Body of pancreas (tissue), 4 donors: Measurements from ENCODE around the gene SCUBE1. TPM values are rescaled to one million over a fixed set of nuclear protein-coding genes. Genes with fewer than 3 reads are reported as not detected.

Experiments used
- ATAC-seq: fragments of 150-250 bp; one replicate; pipeline ENCODE4 v1.9.1; 2016
- DNase-seq, 4 donors: peaks; one replicate each; pipeline ENCODE4 v3.0.0-alpha.2; 2019
- H3K27ac ChIP-seq, 4 donors: fragments of 200-600 bp; sonication (generic); 1 replicate in 3 of 4; 2 replicates in 1 of 4; pipeline versions ENCODE4 v1.5.1 to v1.6.1; 2016 to 2019; ENCODE audit warnings: mild to moderate bottlenecking in 1 of 4, mixed read lengths in 1 of 4, moderate library complexity in 1 of 4
- H3K27me3 ChIP-seq, 2 donors: fragments of 200-600 bp; sonication (generic); one replicate each; pipeline ENCODE4 v1.6.0; 2016; ENCODE audit warnings: mild to moderate bottlenecking in 1 of 2
- H3K36me3 ChIP-seq, 2 donors: fragments of 200-600 bp; sonication (generic); replicated peaks in 1 of 2; 2 replicates each; pipeline ENCODE4 v1.5.1; 2016; ENCODE audit warnings: low read depth in 2 of 2; ENCODE audit not compliant: insufficient read depth in 1 of 2
- H3K4me1 ChIP-seq: fragments of 200-600 bp; sonication (generic); one replicate; pipeline ENCODE4 v1.6.0; 2016
- H3K4me3 ChIP-seq, 2 donors: fragments of 200-600 bp; sonication (generic); 1 replicate in 1 of 2; 2 replicates in 1 of 2; pipeline ENCODE4 v1.5.1; 2016 to 2019
- H3K9me3 ChIP-seq, 3 donors: fragments of 200-600 bp; sonication (generic); 1 replicate in 2 of 3; 2 replicates in 1 of 3; pipeline ENCODE4 v1.5.1; 2016
- CTCF ChIP-seq, 7 experiments: fragments of 450-650 bp in 4 of 7; fragments of 200-600 bp in 3 of 7; sonication (generic) in 3 of 7; IDR thresholded peaks; one replicate each; pipeline ENCODE4 v1.5.1; 2016 to 2019; ENCODE audit warnings: antibody characterized with exemption in 7 of 7
- POLR2A ChIP-seq, 3 donors: fragments of 450-650 bp; IDR thresholded peaks; one replicate each; pipeline ENCODE4 v1.6.1; 2016; ENCODE audit warnings: antibody characterized with exemption in 3 of 3, mild to moderate bottlenecking in 2 of 3
- WGBS, 2 donors: methylation state at CpG; one replicate each; pipeline ENCODE4 v1.1.5; 2017; 5-methylcytosine and 5-hydroxymethylcytosine counted together
- intact Hi-C: fragments of 100-400 bp; cut with DNase I; formaldehyde crosslinking; loops from one replicate; pipeline ENCODE4 v1.15.1; 2023
- total RNA-seq, 2 donors: library from RNA; depleted of rRNA; stranded (reverse); fragments of >200 nt; gene quantifications; one replicate each; pipeline ENCODE4 v1.1.0, GENCODE V29; 2016

The SCUBE1 gene
- total RNA-seq, 2 donors from 2014 or later: under 0.01 to 0.26 TPM

DNA sequence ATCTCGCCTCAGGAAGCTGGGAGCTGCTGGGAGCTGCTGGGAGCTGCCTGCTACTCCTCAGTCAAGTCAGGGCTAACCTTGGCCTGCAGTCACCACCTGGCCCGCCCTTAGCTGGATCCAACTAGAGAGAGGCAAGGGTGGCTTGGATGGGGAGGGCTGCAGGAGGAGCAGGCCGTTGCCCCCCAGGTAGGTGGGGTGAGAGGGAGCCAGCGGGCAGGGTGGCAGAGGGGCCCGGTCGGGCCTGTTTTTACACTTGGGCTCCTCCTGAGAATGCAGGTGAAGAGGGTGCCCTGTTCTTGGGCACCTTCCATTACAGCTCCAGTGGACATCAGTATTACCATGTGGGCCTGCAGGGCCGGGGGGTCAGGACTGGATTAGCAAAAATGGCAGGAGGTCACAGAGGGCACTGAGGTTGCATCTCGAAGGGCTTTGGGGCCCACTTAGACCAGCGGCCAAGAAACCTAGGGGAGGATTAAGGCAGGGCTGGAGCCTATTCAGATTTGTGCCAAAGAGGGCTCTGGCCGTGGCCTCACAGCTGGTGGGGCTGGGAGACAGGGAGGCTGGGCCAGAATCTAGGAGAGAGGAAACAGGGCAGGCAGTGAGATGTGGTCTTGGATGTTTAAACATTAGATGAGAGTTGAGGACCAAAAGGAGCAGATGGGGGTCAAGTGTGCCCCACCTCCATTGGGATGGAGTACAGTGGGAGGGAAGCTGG is 95.5 kb downstream of the SCUBE1 start:
- Histone ChIP-seq H3K27ac (no peak overlapping the region), H3K4me3 (no peak overlapping the region), H3K27me3 (no peaks in the 10 kb centered on the region), H3K4me1 (no peaks in the 10 kb centered on the region), H3K9me3 (no peaks in the 10 kb centered on the region), H3K36me3 (no peaks in the 10 kb centered on the region)
- intact Hi-C loops: no loop called here
- WGBS, 2 donors: 75 to 86% methylated on average over 8 of the region's 10 CpGs
- ATAC-seq: no peak
- DNase-seq: no peak
- TF ChIP-seq POLR2A (IDR thresholded peaks at IDR 0.05) (no peak), CTCF (IDR thresholded peaks at IDR 0.05) (no peak)

DNA sequence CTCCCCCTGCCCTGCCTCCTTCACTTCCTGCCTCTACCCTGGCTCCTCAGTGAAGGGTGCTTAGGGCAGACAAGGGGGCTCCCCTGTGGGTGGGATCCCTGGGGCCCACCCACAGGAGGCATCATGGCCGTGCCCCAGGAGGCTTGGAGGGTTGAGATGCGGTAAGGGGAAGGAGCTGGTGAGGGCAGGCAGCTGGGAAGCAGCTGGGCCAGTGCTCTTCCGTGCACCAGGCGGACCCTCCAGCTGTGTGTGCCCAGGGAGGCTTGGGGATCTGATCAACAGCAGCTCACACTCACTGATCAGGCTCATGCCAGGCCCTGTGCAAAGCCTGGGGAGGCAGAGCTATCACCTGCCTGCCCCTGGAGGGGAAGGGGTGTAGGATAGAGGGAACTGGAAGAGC is 97.0 kb downstream of the SCUBE1 start:
- no peak overlapping the region for H3K4me3 ChIP-seq
- no peak for TF ChIP-seq CTCF (IDR thresholded peaks at IDR 0.05)
- TF ChIP-seq POLR2A (IDR thresholded peaks at IDR 0.05): no peak
- 75 to 88% methylated on average over 4 of the region's 4 CpGs for WGBS, 2 donors
- no peaks in the 10 kb centered on the region for H3K9me3 ChIP-seq
- H3K27me3 ChIP-seq: no peaks in the 10 kb centered on the region
- H3K36me3 ChIP-seq: no peaks in the 10 kb centered on the region
- ATAC-seq (no peak), DNase-seq (no peak)
- no peak overlapping the region for H3K27ac ChIP-seq
- intact Hi-C loops: no loop called here
- H3K4me1 ChIP-seq: no peaks in the 10 kb centered on the region

GRCh38 chr22:43245717-43246116 is 97.5 kb downstream of the SCUBE1 start:
- ATAC-seq: no peak
- DNase-seq: no peak
- WGBS, 2 donors: 81 to 100% methylated on average over 3 to 10 of the region's 10 CpGs
- Histone ChIP-seq H3K9me3 (no peaks in the 10 kb centered on the region), H3K27me3 (no peaks in the 10 kb centered on the region), H3K4me1 (no peaks in the 10 kb centered on the region), H3K36me3 (no peaks in the 10 kb centered on the region), H3K4me3 (no peak overlapping the region), H3K27ac (no peak overlapping the region)
- intact Hi-C loops: no loop called here
- TF ChIP-seq CTCF (IDR thresholded peaks at IDR 0.05) (no peak), POLR2A (IDR thresholded peaks at IDR 0.05) (no peak)

DNA sequence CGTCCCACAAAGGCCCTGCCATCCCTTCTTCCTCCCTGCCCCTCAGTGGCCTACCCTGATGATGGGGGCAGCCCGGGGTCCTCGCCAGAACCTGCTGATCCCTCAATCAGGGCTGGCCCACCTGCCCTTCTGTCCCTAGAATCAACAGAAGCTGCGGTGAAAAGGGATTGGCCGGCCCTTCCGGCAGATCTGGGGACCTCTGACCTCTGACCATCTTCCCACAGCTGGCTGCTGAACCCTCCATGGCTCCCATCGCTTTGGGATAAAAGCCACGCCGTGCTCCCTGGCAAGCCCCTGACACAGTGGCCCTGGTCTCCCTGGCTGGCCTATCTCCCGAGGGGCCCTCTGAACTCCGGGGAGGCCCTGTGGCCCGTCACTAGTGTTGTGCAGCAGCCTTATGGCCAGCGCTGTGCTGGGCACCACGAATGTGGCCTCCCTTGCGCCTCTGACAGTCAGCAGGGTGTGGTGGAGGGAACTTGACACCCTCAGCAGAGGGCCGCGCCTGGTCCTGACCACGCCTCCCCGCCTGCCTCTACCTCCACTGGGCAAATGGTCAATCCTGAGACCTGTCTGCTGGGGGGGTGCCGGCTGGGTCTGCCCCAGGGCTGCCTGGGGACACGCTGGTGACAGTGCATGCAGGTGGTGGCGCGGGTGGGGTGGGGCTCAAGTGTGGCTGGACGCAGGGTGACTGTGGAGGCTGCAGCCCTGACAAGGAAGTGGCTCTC is 98.2 kb downstream of the SCUBE1 start:
- Histone ChIP-seq H3K4me1 (no peaks in the 10 kb centered on the region), H3K4me3 (no peak overlapping the region), H3K36me3 (no peaks in the 10 kb centered on the region), H3K9me3 (no peaks in the 10 kb centered on the region), H3K27me3 (no peaks in the 10 kb centered on the region), H3K27ac (no peak overlapping the region)
- peak; percentile 19 for ATAC-seq
- 86 to 93% methylated on average over 11 to 16 of the region's 24 CpGs for WGBS, 2 donors
- intact Hi-C loops: no loop called here
- no peak for DNase-seq
- no peak for TF ChIP-seq POLR2A (IDR thresholded peaks at IDR 0.05)
- no peak for TF ChIP-seq CTCF (IDR thresholded peaks at IDR 0.05)
